ENCODE measurements around the gene ATP13A4. TPM values are rescaled to one million over a fixed set of nuclear protein-coding genes. Genes with fewer than 3 reads are reported as not detected.

The ATP13A4 gene
- polyA plus RNA-seq, 1 donor (not counting 4 experiments of a cell fraction or from before 2014, with no cell fraction given) = 0.16 TPM

- no peak for FAIRE-seq
- dilution Hi-C loops (cut with MboI; ENCODE audit: extremely low pct_ligation_motif_present, low sequenced_read_pairs) = no loop called here
Observed at GRCh38 chr3:193418576-193419373, 135.9 kb downstream of the ATP13A4 start.

GRCh38 chr3:193416629-193417028 is 138.1 kb downstream of the ATP13A4 start:
- Histone ChIP-seq H3K4me2 (ENCODE audit: control insufficient read depth, extremely low read depth, insufficient read depth, low read depth, low read length) (no peak overlapping the region), H3K79me2 (ENCODE audit: control insufficient read depth, insufficient read depth, low read length) (no peaks in the 10 kb centered on the region), H3K4me3 (ENCODE audit: control insufficient read depth in 2 of 3, extremely low read depth in 1 of 3, insufficient read depth in 2 of 3, low read depth in 1 of 3, low read length in 3 of 3) (no peak overlapping the region), H4K20me1 (ENCODE audit: control insufficient read depth, extremely low read depth, insufficient read depth, low read length) (no peaks in the 10 kb centered on the region), H3K4me1 (ENCODE audit: control insufficient read depth, extremely low read depth, insufficient read depth, low read length) (no peaks in the 10 kb centered on the region), H3K9me3 (ENCODE audit: control insufficient read depth, low read depth, low read length) (peaks cover 2% of the 10 kb centered on the region), H3K36me3 (ENCODE audit: control insufficient read depth in 2 of 2, extremely low read depth in 1 of 2, insufficient read depth in 2 of 2, low read length in 2 of 2) (no peaks in the 10 kb centered on the region), H3K9ac (ENCODE audit: control insufficient read depth, extremely low read depth, insufficient read depth, low read length) (no peak overlapping the region), H3K27me3 (ENCODE audit: control insufficient read depth, extremely low read depth, insufficient read depth, low read length) (no peaks in the 10 kb centered on the region), H2AFZ (ENCODE audit: control insufficient read depth, low read length) (no peak overlapping the region), H3K9me1 (ENCODE audit: control insufficient read depth, extremely low read depth, insufficient read depth, low read length) (no peaks in the 10 kb centered on the region), H3K27ac (ENCODE audit: control insufficient read depth, insufficient read depth, low read length) (no peak overlapping the region)
- DNase-seq (ENCODE audit: low read depth, low spot score) = no peak
- FAIRE-seq = no peak
- dilution Hi-C loops (cut with MboI; ENCODE audit: extremely low pct_ligation_motif_present, low sequenced_read_pairs) = no loop called here
- TF ChIP-seq EZH2 (IDR thresholded peaks at IDR 0.05; ENCODE audit: low read length) (no peak), CTCF (optimal IDR thresholded peaks at IDR 0.05 in 1 of 3, IDR thresholded peaks at IDR 0.05 in 1 of 3, conservative IDR thresholded peaks at IDR 0.05 in 1 of 3; ENCODE audit: extremely low read depth in 1 of 3, insufficient read depth in 2 of 3, low read length in 3 of 3) (no peak)

More at GRCh38 chr3:193418576-193419373, 135.9 kb downstream of the ATP13A4 start:
- Histone ChIP-seq H3K9me3 (ENCODE audit: control insufficient read depth, low read depth, low read length) (peaks cover 2% of the 10 kb centered on the region), H3K4me2 (ENCODE audit: control insufficient read depth, extremely low read depth, insufficient read depth, low read depth, low read length) (no peak overlapping the region), H3K9ac (ENCODE audit: control insufficient read depth, extremely low read depth, insufficient read depth, low read length) (no peak overlapping the region), H2AFZ (ENCODE audit: control insufficient read depth, low read length) (no peak overlapping the region), H3K4me3 (ENCODE audit: control insufficient read depth in 2 of 3, extremely low read depth in 1 of 3, insufficient read depth in 2 of 3, low read depth in 1 of 3, low read length in 3 of 3) (no peak overlapping the region), H4K20me1 (ENCODE audit: control insufficient read depth, extremely low read depth, insufficient read depth, low read length) (no peaks in the 10 kb centered on the region), H3K36me3 (ENCODE audit: control insufficient read depth in 2 of 2, extremely low read depth in 1 of 2, insufficient read depth in 2 of 2, low read length in 2 of 2) (no peaks in the 10 kb centered on the region), H3K9me1 (ENCODE audit: control insufficient read depth, extremely low read depth, insufficient read depth, low read length) (no peaks in the 10 kb centered on the region), H3K27ac (ENCODE audit: control insufficient read depth, insufficient read depth, low read length) (no peak overlapping the region), H3K79me2 (ENCODE audit: control insufficient read depth, insufficient read depth, low read length) (no peaks in the 10 kb centered on the region), H3K27me3 (ENCODE audit: control insufficient read depth, extremely low read depth, insufficient read depth, low read length) (no peaks in the 10 kb centered on the region), H3K4me1 (ENCODE audit: control insufficient read depth, extremely low read depth, insufficient read depth, low read length) (no peaks in the 10 kb centered on the region)
- TF ChIP-seq EZH2 (IDR thresholded peaks at IDR 0.05; ENCODE audit: low read length) (no peak), CTCF (optimal IDR thresholded peaks at IDR 0.05 in 1 of 3, IDR thresholded peaks at IDR 0.05 in 1 of 3, conservative IDR thresholded peaks at IDR 0.05 in 1 of 3; ENCODE audit: extremely low read depth in 1 of 3, insufficient read depth in 2 of 3, low read length in 3 of 3) (no peak)
- no peak for DNase-seq (ENCODE audit: low read depth, low spot score)

Data from keratinocyte (primary cell).